H1 (cell line): ENCODE measurements around the gene RAB14. TPM values are rescaled to one million over a fixed set of nuclear protein-coding genes. Genes with fewer than 3 reads are reported as not detected.

ENCODE experiments used
- CTCF ChIA-PET: fragments of 300-600 bp; sonication (Branson Sonifier 250); formaldehyde crosslinking; loops from one replicate; lab custom pipeline; 2021; ENCODE audit not compliant: partially characterized antibody; lab: Charles Lee
- POLR2A ChIA-PET: fragments of 300-600 bp; sonication (Branson Sonifier 250); formaldehyde crosslinking; loops from one replicate; lab custom pipeline; 2021; ENCODE audit warnings: inconsistent platforms; ENCODE audit not compliant: partially characterized antibody; lab: Charles Lee
- DNase-seq, 2 experiments: peaks; one replicate each; pipeline versions ENCODE4 v3.0.0 to v3.0.0-alpha.2; 2010 to 2022; ENCODE audit warnings: low spot score in 2 of 2, low read depth in 1 of 2, mixed read lengths in 1 of 2
- FAIRE-seq: peaks from 2 replicates; lab custom pipeline; 2011; peaks lifted over from hg19 to GRCh38; lab: Jason Lieb, UNC
- H2AFZ ChIP-seq: 2 replicates; pipeline ENCODE4 v1.8.1; 2012; ENCODE audit warnings: low read length, inconsistent platforms
- H2AK5ac ChIP-seq: 2 replicates; pipeline ENCODE4 v1.6.1; 2013; ENCODE audit warnings: low read depth, low read length
- H2BK120ac ChIP-seq: replicated peaks from 2 replicates; pipeline ENCODE3; 2013; ENCODE audit warnings: low read depth, low read length, inconsistent platforms
- H2BK12ac ChIP-seq: 2 replicates; pipeline ENCODE4 v1.6.1; 2013; ENCODE audit warnings: low read depth, low read length
- H2BK15ac ChIP-seq: 2 replicates; pipeline ENCODE4 v1.6.1; 2013; ENCODE audit warnings: low read length
- H2BK20ac ChIP-seq: 2 replicates; pipeline ENCODE4 v1.6.1; 2013; ENCODE audit warnings: low read length
- H2BK5ac ChIP-seq: 2 replicates; pipeline ENCODE4 v1.6.1; 2013; ENCODE audit warnings: low read depth, low read length
- H3K14ac ChIP-seq: 2 replicates; pipeline ENCODE4 v1.6.1; 2013; ENCODE audit warnings: inconsistent platforms; ENCODE audit not compliant: insufficient read length
- H3K18ac ChIP-seq: 2 replicates; pipeline ENCODE4 v1.6.1; 2013; ENCODE audit warnings: low read length; ENCODE audit errors: extremely low read depth
- H3K23ac ChIP-seq: 2 replicates; pipeline ENCODE4 v1.6.1; 2013; ENCODE audit warnings: inconsistent platforms; ENCODE audit not compliant: insufficient read length
- H3K23me2 ChIP-seq: 2 replicates; pipeline ENCODE4 v1.6.1; 2013; ENCODE audit warnings: low read depth, low read length
- H3K27ac ChIP-seq: 2 replicates; pipeline ENCODE4 v1.6.1; 2011; ENCODE audit warnings: low read depth, low read length, inconsistent platforms
- H3K27me3 ChIP-seq, 4 experiments: replicated peaks in 1 of 4; 1 replicate in 1 of 4; 2 replicates in 3 of 4; pipeline versions ENCODE4 v1.6.1 to v1.8.1; 2011 to 2013; ENCODE audit warnings: low read length in 3 of 4, mild to moderate bottlenecking in 3 of 4, inconsistent platforms in 2 of 4, mixed read lengths in 2 of 4, moderate library complexity in 1 of 4; ENCODE audit not compliant: control insufficient read depth in 3 of 4, insufficient read depth in 3 of 4; ENCODE audit errors: extremely low read depth in 1 of 4
- H3K36me3 ChIP-seq, 4 experiments: 2 replicates each; pipeline versions ENCODE4 v1.6.1 to v1.8.1; 2011 to 2013; ENCODE audit warnings: mild to moderate bottlenecking in 4 of 4, low read length in 3 of 4, moderate library complexity in 2 of 4, control low read depth in 1 of 4, inconsistent platforms in 1 of 4; ENCODE audit not compliant: insufficient read depth in 4 of 4, control insufficient read depth in 2 of 4
- H3K4ac ChIP-seq: replicated peaks from 2 replicates; pipeline ENCODE3; 2013; ENCODE audit warnings: low read length, low read depth, mixed read lengths, inconsistent platforms; ENCODE audit not compliant: insufficient read length
- H3K4me1 ChIP-seq, 4 experiments: replicated peaks in 1 of 4; 1 replicate in 1 of 4; 2 replicates in 3 of 4; pipeline versions ENCODE4 v1.6.1 to v1.8.1; 2011 to 2013; ENCODE audit warnings: low read length in 3 of 4, inconsistent platforms in 2 of 4, mixed read lengths in 1 of 4; ENCODE audit not compliant: insufficient read depth in 4 of 4, control insufficient read depth in 3 of 4
- H3K4me2 ChIP-seq, 2 experiments: 2 replicates each; pipeline versions ENCODE4 v1.6.1 to v1.8.1; 2011 to 2013; ENCODE audit warnings: low read depth in 2 of 2, low read length in 2 of 2, control low read depth in 1 of 2, inconsistent platforms in 1 of 2, mild to moderate bottlenecking in 1 of 2; ENCODE audit not compliant: insufficient read depth in 1 of 2
- H3K4me3 ChIP-seq, 4 experiments: fragments of 200-600, 300-600 bp in 1 of 4; sonication (generic), shearing (Covaris generic), sonication (Bioruptor Twin) in 1 of 4; 2 replicates each; pipeline versions ENCODE4 v1.5.1 to v1.8.1; 2011 to 2016; ENCODE audit warnings: low read length in 4 of 4, low read depth in 3 of 4, control low read depth in 2 of 4, inconsistent platforms in 2 of 4, mild to moderate bottlenecking in 2 of 4, mixed read lengths in 1 of 4, moderate library complexity in 1 of 4; ENCODE audit not compliant: insufficient read depth in 2 of 4; ENCODE audit errors: extremely low read depth in 1 of 4
- H3K56ac ChIP-seq: replicated peaks from 2 replicates; pipeline ENCODE3; 2013; ENCODE audit warnings: low read depth, mild to moderate bottlenecking, mixed read lengths, low read length, inconsistent platforms; ENCODE audit not compliant: insufficient read length
- H3K79me1 ChIP-seq: 2 replicates; pipeline ENCODE4 v1.6.1; 2013; ENCODE audit warnings: low read depth, low read length, control low read depth
- H3K79me2 ChIP-seq, 2 experiments: 2 replicates each; pipeline versions ENCODE4 v1.6.1 to v1.8.1; 2012 to 2013; ENCODE audit warnings: low read length in 2 of 2, mild to moderate bottlenecking in 2 of 2, inconsistent platforms in 1 of 2; ENCODE audit not compliant: insufficient read depth in 2 of 2, control insufficient read depth in 1 of 2
- H3K9ac ChIP-seq, 4 experiments: replicated peaks in 1 of 4; 1 replicate in 1 of 4; 2 replicates in 3 of 4; pipeline versions ENCODE4 v1.6.1 to v1.8.1; 2011 to 2013; ENCODE audit warnings: low read depth in 3 of 4, low read length in 3 of 4, control low read depth in 2 of 4, mild to moderate bottlenecking in 2 of 4, moderate library complexity in 2 of 4, inconsistent platforms in 1 of 4; ENCODE audit errors: extremely low read depth in 1 of 4
- H3K9me3 ChIP-seq, 2 experiments: 2 replicates each; pipeline versions ENCODE4 v1.6.1 to v1.8.1; 2012 to 2013; ENCODE audit warnings: mild to moderate bottlenecking in 2 of 2, moderate library complexity in 2 of 2, control low read depth in 1 of 2, inconsistent platforms in 1 of 2, low read depth in 1 of 2, low read length in 1 of 2, mixed read lengths in 1 of 2; ENCODE audit not compliant: insufficient read depth in 2 of 2
- H4K20me1 ChIP-seq, 2 experiments: replicated peaks in 1 of 2; 2 replicates each; pipeline versions ENCODE3 to v1.8.1; 2011 to 2013; ENCODE audit warnings: inconsistent platforms in 2 of 2, low read length in 2 of 2, mild to moderate bottlenecking in 1 of 2; ENCODE audit not compliant: insufficient read depth in 2 of 2, control insufficient read depth in 1 of 2
- H4K5ac ChIP-seq: 2 replicates; pipeline ENCODE4 v1.6.1; 2013; ENCODE audit warnings: low read length, low read depth, mixed read lengths, inconsistent platforms; ENCODE audit not compliant: insufficient read length
- H4K8ac ChIP-seq: 2 replicates; pipeline ENCODE4 v1.8.0; 2013; ENCODE audit warnings: mild to moderate bottlenecking, moderate library complexity, low read length, inconsistent platforms; ENCODE audit not compliant: insufficient read depth; ENCODE audit errors: extremely low read depth
- H4K91ac ChIP-seq: replicated peaks from 2 replicates; pipeline ENCODE3; 2013; ENCODE audit warnings: low read length, mixed read lengths, inconsistent platforms; ENCODE audit not compliant: insufficient read length
- TAF1 ChIP-seq: IDR thresholded peaks from 2 replicates; pipeline ENCODE4 v1.6.1; 2011; ENCODE audit warnings: mild to moderate bottlenecking, low read depth, low read length
- WGBS, 2 experiments: shearing (Covaris generic) in 1 of 2; methylation state at CpG; one replicate each; pipeline versions ENCODE4 v1.1.6 to v1.1.7; 2013 to 2015; ENCODE audit warnings: low lambda C conversion rate in 2 of 2, mixed read lengths in 2 of 2, inconsistent platforms in 1 of 2, low coverage in 1 of 2, missing lambda C conversion rate in 1 of 2; ENCODE audit not compliant: insufficient replicate concordance in 2 of 2, insufficient coverage in 1 of 2, insufficient read length in 1 of 2; ENCODE audit errors: extremely low coverage in 1 of 2, missing lambda C conversion rate in 1 of 2; 5-methylcytosine and 5-hydroxymethylcytosine counted together
- polyA plus RNA-seq, 7 experiments: library from polyadenylated mRNA; depleted of rRNA in 3 of 7; stranded (reverse) in 5 of 7; unstranded in 2 of 7; fragments of >200 nt in 5 of 7; fragments of 200-250 nt in 2 of 7; gene quantifications; 1 replicate in 5 of 7; 2 replicates in 1 of 7; 4 replicates in 1 of 7; pipeline versions ENCODE4 v1.2.1 to v1.2.3, GENCODE V29; 2011 to 2013; ENCODE audit warnings: missing spikeins in 2 of 7, mixed read lengths in 2 of 7
- total RNA-seq: library from RNA; stranded (reverse); fragmentation: NEBNext Ultra II Directional; extraction: Animal tissue kit (Norgen Biotek cat#: 25700); gene quantifications from 2 replicates; pipeline ENCODE4 v1.2.1, GENCODE V29; 2021

Gene RAB14
- total and polyA plus RNA-seq, 2 of the 8 experiments (the other 6 are each of a cell fraction or from before 2014, with no cell fraction given), result 9.1 to 44.8 TPM

GRCh38 chr9:121133104-121133816 lies 68.4 kb downstream of the RAB14 start:
- no peak overlapping the region for H3K23ac ChIP-seq
- H3K9ac ChIP-seq, result no peak overlapping the region
- no peak overlapping the region for H2BK20ac ChIP-seq
- no peak overlapping the region for H2AK5ac ChIP-seq
- H3K4ac ChIP-seq, result no peak overlapping the region
- 0 out of 2 replicates have a peak, but pooled peaks cover 3% of the 10 kb centered on the region for H3K23me2 ChIP-seq
- H3K36me3 ChIP-seq, result peaks cover 0 to 4% (median 0%) of the 10 kb centered on the region in 4 experiments; a peak in 1 of 8 replicates
- H2BK12ac ChIP-seq, result peak overlapping the region; percentile 3; the same call in 1 of the 2 replicates
- H3K27me3 ChIP-seq, result no peaks in the 10 kb centered on the region; a peak in 1 of 7 replicates
- H2BK5ac ChIP-seq, result peak overlapping the region; percentile 8; the same call in 1 of the 2 replicates
- H4K91ac ChIP-seq, result no peak overlapping the region
- peak in 1 of 2 experiments; percentile 65 for DNase-seq
- H4K20me1 ChIP-seq, result no peaks in the 10 kb centered on the region
- peak overlapping the region; percentile 40; the same call in 1 of the 2 replicates for H3K18ac ChIP-seq
- no peak overlapping the region for H4K8ac ChIP-seq
- H2BK120ac ChIP-seq, result no peak overlapping the region
- CTCF ChIA-PET, result interaction anchor here (0.6 to 1.6 kb wide), 3 partner anchors 32 to 149 kb away, joined by 4 read pairs; no protein-coding TSS in a partner anchor
- 0 out of 2 replicates have a peak overlapping the region, but pooled peaks have one; percentile 91 for H2AFZ ChIP-seq
- peaks cover 0 to 12% (median 4%) of the 10 kb centered on the region in 4 experiments; a peak in 4 of 7 replicates for H3K4me1 ChIP-seq
- H3K14ac ChIP-seq, result no peak overlapping the region
- no peak overlapping the region for H3K4me3 ChIP-seq
- H3K56ac ChIP-seq, result no peak overlapping the region
- WGBS, 2 experiments, result 84% methylated on average over 19 of the region's 19 CpGs; no CpG with 5 or more reads in 1 of the 2 experiments
- POLR2A ChIA-PET, result interaction anchor here (1.1 to 1.3 kb wide), 2 partner anchors 11 to 12 kb away, joined by 3 to 5 read pairs; no protein-coding TSS in a partner anchor
- H3K4me2 ChIP-seq, result peak overlapping the region; percentile 53; a peak in 3 of 4 replicates
- H3K79me2 ChIP-seq, result no peaks in the 10 kb centered on the region
- no peak for TF ChIP-seq TAF1
- TF ChIP-seq, all 59 proteins: peak for 0
- no peak overlapping the region for H4K5ac ChIP-seq
- FAIRE-seq, result no peak
- no peaks in the 10 kb centered on the region for H3K9me3 ChIP-seq
- H2BK15ac ChIP-seq, result no peak overlapping the region
- H3K79me1 ChIP-seq, result no peaks in the 10 kb centered on the region
- no peak overlapping the region for H3K27ac ChIP-seq
